HG03097 (cell line): ENCODE measurements around the gene HLA-E.
"Not testable (repeated sequence)": the region's sequence is repeated elsewhere in the genome, so short reads cannot be mapped to it uniquely, and the experiment has no call there.

ENCODE experiments used
- ATAC-seq: cut with Tn5 transposase; IDR thresholded peaks from one replicate; pipeline ENCODE4 v1.9.1; 2021; ENCODE audit not compliant: unreplicated experiment, low FRiP score

HLA-E gene

GRCh38 chr6:30500421-30501355 is 11.4 kb downstream of the HLA-E start:
- no peak for ATAC-seq

DNA sequence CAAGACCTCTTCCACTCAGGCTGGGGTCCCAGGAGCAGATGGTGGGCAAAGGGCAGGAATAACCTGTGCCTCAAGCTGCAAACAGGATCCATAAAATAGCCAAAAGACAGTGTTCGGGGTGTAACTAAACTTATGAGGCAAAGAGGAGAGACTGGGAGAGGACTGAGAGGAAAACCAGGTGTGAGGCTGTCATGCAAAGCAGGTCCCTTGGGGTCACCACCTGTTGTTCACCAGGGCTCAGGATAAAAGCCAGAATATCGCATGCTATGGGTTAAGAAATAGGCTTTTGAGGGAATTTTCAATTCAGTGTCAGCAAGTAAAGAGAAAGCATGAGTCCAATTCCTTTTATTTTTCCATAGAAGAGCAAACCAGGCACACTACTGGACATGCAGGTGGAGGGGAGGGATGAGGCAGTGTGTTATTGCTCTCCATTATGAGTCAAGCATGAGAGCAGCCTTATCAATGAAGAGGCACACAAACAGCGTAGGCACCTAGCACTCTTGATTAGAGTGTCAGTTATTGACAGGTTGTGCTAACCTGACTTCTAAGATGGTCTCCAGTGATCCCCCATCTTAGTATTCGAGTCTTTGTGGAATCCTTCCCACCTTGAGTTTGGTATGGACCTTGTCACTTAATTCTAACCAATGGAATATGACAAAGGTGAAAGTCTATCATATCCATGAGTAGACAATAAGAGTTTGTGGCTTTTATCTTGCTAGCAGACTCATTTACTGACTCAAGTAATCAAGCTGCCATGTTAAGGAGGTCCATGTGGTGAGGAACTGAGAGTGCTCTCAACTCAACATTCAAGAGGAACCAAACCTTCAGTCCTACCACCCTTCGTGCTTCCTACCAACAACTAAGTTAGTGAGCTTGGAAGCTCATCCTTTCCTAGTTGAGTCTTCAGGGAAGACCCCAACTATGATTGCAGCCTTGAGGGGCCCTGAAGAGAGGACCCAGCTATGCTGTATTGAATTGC is 18.8 kb downstream of the HLA-E start:
- no peak for ATAC-seq

GRCh38 chr6:30508890-30509736 is 19.8 kb downstream of the HLA-E start:
- ATAC-seq, result no peak

- ATAC-seq, result no peak
Measured at GRCh38 chr6:30510419-30511168, 21.3 kb downstream of the HLA-E start.

DNA sequence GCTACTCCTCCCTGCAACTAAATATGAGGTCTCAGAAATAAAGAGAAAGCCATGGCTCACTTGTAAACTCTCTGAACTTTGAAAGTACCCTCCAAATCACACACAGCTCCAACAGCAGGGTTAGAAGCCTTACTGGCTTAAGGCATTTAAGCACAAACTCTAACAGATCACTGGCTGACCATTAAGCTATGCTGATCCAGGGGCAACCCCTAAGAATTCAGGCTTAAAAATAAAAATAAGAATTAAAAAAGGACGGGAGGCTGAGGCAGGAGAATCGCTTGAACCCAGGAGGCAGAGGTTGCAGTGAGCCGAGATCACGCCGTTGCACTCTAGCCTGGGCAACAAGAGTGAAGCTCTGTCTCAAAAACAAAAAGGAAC is 21.8 kb downstream of the HLA-E start:
- ATAC-seq, result no peak

DNA sequence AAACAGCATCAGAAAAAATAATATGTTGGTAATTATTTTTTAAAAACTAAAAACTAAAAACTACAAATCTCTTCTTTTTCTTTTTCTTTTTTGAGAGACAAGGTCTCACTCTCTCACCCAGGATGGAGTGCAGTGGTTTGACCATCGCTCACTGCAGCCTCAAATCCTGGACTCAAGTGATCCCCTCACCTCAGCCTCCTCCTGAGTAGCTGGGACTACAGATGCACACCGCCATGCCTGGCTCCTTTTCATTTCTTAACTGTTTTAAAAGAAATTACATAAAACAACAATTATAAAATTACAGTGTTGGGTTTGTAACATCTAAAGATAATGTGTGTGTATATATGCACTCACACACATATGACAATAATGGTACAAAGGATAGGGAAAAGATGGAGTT is 24.1 kb downstream of the HLA-E start:
- ATAC-seq, result no peak

DNA sequence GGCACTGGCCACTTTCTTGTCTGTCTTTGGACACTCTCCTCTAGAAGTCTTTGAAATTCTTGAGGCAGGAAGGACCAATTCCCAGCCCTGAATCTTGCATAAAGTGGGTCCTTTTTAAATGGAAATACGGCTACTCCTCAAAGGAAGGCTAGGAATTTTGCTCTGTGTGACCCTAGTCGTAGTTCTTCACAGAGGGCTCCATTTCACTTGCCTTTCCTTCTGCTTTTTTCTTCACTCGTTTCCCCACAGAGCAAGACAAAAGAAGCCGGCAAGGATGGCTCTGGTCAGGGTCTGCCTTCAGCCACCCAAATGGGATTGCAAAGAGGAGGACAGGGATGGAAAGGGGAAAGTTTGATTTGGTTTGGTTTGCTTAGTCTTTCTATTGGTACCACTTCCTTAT is 25.8 kb downstream of the HLA-E start:
- ATAC-seq, result no peak

DNA sequence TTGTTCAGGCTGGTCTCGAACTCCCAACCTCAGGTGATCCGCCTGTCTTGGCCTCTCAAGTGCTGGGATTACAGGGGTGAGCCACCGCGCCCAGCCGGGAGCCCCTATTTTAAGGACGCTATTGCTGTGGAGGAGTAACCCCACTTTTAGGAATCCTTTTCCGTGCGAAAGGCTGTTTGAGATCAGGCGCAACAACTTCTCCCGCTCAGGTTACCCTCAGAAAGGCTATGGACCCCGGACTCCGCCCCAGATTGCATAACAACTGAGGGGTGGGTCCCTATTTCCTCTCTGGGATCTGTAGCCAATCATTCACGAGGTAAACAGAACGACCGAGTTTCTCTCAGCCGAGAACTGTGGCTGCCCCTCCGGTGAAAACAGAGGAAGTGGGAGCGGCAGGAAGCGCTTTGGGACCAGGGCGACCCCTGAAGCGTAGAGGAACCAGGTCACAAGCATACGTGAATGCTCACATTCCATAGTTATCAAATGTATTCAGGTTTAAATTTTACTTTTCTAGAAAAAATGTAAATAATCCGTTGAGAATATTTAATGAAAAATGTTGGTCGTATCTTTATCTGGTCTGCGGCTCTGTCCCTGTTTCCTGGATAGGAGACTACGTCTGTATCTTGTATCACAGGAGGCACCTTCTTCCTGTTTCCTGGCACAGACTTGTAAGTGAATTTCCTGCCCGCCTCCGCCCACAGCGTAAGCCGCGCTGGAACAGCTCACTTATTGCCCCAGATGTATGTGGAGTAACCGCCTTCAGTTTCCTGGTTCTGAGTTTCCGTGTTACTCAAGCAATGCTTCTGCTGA is 26.8 kb downstream of the HLA-E start:
- peak; percentile 62 for ATAC-seq

- ATAC-seq, result not testable (repeated sequence)
Measured at GRCh38 chr6:30516754-30517076, 27.4 kb downstream of the HLA-E start.

DNA sequence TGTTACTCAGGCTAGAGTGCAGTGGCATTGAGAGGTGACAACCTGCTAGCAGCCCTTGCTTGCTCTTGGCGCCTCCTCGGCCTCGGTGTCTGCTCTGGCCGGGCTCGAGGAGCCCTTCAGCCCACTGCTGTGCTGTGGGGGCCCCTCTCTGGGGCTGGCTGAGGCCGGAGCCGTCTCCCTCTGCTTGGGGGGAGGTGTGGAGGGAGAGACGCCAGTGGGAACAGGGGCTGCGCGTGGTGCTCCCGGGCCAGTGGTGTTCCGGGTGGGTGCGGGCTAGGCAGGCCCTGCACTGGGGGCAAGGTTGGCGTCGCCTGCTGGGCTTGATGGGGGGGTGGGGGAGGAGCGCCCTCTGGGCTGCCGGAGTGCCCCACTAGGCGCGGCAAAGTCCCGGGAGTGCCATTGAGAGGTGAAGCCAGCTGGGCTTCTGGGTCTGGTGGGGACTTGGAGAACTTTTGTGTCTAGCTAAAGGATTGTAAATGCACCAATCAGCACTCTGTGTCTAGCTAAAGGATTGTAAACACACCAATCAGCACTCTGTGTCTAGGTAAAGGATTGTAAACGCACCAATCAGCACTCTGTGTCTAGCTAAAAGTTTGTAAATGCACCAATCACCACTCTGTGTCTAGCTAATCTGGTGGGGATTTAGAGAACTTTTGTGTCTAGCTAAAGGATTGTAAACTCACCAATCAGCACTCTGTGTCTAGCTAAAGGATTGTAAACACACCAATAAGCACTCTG is 28.6 kb downstream of the HLA-E start:
- not testable (repeated sequence) for ATAC-seq

DNA sequence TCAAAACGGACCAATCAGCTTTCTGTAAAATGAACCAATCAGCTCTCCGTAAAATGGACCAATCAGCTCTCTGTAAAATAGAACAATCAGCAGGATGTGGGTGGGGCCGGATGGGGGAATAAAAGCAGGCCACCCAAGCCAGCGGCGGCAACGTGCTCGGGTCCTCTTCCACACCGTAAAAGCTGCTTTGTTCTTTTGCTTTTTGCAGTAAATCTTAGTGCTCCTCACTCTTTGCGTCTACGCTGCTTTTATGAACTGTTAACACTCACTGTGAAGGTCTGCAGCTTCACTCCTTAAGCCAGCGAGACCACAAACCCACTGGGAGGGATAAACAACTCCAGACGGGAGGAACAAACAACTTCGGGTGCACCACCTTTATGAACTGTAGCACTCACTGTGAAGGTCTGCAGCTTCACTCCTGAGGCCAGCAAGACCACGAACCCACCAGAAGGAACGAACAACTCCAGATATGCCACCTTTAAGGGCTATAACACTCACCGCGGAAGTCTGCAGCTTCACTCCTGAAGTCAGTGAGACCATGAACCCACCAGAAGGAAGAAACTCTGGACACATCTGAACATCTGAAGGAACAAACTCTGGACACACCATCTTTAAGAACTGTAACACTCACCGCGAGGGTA is 29.3 kb downstream of the HLA-E start:
- ATAC-seq, result not testable (repeated sequence)

DNA sequence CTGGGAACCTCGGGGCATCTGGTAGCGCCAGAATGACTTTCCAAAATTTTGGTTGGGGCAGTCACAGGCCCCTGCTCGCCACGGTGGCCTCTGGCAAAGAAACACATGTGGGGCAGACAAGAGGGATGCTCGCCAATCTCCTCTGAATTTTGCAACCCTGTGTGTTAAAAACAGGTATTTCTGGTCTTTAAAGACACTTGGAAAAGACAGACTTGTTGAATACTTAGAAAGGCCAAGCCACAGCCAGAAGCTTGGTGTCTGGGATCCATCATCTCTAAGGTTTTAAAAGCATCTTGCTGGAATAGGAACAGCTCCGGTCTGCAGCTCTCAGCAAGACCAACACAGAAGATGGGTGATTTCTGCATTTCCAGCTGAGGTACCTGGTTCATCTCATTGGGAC is 31.2 kb downstream of the HLA-E start:
- ATAC-seq, result no peak

GRCh38 chr6:30521082-30521481 is 31.8 kb downstream of the HLA-E start:
- not testable (repeated sequence) for ATAC-seq

DNA sequence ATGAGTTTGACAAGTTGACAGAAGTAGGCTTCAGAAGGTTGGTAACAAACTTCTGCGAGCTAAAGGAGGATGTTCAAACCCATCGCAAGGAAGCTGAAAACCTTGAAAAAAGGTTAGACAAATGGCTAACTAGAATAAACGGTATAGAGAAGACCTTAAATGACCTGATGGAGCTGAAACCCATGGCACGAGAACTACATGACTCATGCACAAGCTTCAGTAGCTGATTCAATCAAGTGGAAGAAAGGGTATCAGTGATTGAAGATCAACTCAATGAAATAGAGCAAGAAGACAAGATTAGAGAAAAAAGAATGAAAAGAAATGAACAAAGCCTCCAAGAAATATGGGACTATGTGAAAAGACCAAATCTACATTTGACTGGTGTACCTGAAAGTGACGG is 32.6 kb downstream of the HLA-E start:
- ATAC-seq, result not testable (repeated sequence)

GRCh38 chr6:30526444-30526843 is 37.1 kb downstream of the HLA-E start:
- not testable (repeated sequence) for ATAC-seq

- peak; percentile 59 for ATAC-seq
Measured at GRCh38 chr6:30529349-30529875, 40.1 kb downstream of the HLA-E start.

DNA sequence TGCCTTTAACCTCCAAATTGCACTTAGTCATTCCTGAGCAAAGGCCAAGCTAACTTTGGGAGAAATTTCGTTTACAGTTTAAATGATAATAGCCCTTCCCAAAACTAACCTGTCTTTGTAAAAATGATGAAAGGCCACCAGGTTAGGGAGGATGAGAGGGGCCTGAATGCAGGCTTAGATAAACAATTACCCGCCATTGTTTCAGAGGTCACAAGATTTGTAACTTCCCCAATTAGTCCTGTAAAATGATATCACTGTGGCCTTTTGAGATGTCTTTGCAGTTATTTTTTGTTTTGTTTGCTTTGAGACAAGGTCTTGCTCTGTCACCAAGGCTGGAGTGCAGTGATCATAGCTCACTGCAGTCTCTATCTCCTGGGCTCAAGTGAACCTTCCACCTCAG is 40.7 kb downstream of the HLA-E start:
- ATAC-seq, result no peak
